ENCODE measurements around the gene KCTD8. TPM values are rescaled to one million over a fixed set of nuclear protein-coding genes. Genes with fewer than 3 reads are reported as not detected.

Gene KCTD8
- total RNA-seq, 1 experiment from 2014 or later = not detected

DNA sequence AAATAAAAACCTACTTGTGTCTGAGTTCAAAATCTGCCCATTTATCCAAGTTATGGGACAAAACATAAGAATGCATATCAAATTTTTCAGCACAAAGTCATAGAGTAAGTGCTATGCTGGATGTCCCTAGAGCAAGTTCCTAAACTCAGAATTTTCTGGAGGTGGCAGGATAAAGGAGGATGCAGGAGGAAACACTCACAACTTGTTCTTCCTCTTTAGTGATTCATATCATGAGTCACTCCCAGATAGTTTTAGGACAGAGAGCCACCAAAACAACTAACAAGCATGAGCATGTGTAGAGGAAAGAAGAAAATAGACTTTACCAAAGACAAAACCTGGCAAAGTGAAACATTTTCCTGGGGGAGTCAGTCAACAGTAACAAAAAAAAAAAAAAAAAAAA, 302.7 kb downstream of the KCTD8 start:
- Histone ChIP-seq H3K4me1 (ENCODE audit: control insufficient read depth in 1 of 2, insufficient read depth in 2 of 2, low read length in 2 of 2) (no peaks in the 10 kb centered on the region), H3K36me3 (ENCODE audit: control insufficient read depth in 1 of 2, insufficient read depth in 2 of 2, low read length in 2 of 2) (no peaks in the 10 kb centered on the region), H2AFZ (ENCODE audit: low read depth, low read length, poor library complexity, severe bottlenecking) (no peak overlapping the region), H3K27me3 (ENCODE audit: insufficient read depth, low read length) (no peaks in the 10 kb centered on the region), H3K4me2 (ENCODE audit: low read length) (no peak overlapping the region), H4K20me1 (ENCODE audit: insufficient read depth) (no peaks in the 10 kb centered on the region), H3K4me3 (replicated peaks in 1 of 2; ENCODE audit: low read depth in 1 of 2, low read length in 2 of 2) (no peak overlapping the region), H3K9ac (ENCODE audit: low read length) (no peak overlapping the region), H3K27ac (ENCODE audit: low read depth, low read length) (no peak overlapping the region), H3K9me2 (ENCODE audit: insufficient read depth) (no peaks in the 10 kb centered on the region), H3K79me2 (ENCODE audit: insufficient read depth, low read length) (no peaks in the 10 kb centered on the region), H3K9me3 (ENCODE audit: control insufficient read depth in 1 of 2, insufficient read depth in 1 of 2, low read depth in 1 of 2, low read length in 2 of 2) (peaks cover 13 to 24% of the 10 kb centered on the region in 2 experiments; a peak in 2 of 4 replicates)
- BruUV-seq (replicated peaks) = no TSS peak
- POLR2A ChIA-PET = no interaction called here
- no peak for ATAC-seq
- RAD21 ChIA-PET (ENCODE audit: low non-redundant PET in 1 of 2, low total read pairs in 2 of 2, uncharacterized antibody in 2 of 2, unreplicated experiment in 2 of 2) = no interaction called here
- DNase-seq (ENCODE audit: low read depth, low spot score) = no peak
- intact Hi-C loops (cut with micrococcal nuclease) = no loop called here
- CTCF ChIA-PET = no interaction called here
- no peak for TF ChIP-seq FOSL1 (IDR thresholded peaks at IDR 0.05; ENCODE audit: low read depth)
- no peak for TF ChIP-seq SIN3A (IDR thresholded peaks at IDR 0.05; ENCODE audit: low read depth)
- no peak for TF ChIP-seq ZFX (IDR thresholded peaks at IDR 0.05)
- TF ChIP-seq MAX (IDR thresholded peaks at IDR 0.05) = no peak
- TF ChIP-seq CBX3 (IDR thresholded peaks at IDR 0.05; ENCODE audit: low read depth) = no peak
- TF ChIP-seq SP1 (IDR thresholded peaks at IDR 0.05; ENCODE audit: low read depth) = no peak

GRCh38 chr4:44132526-44132925, 316.1 kb downstream of the KCTD8 start:
- BruUV-seq (replicated peaks) = no TSS peak
- TF ChIP-seq MAX (IDR thresholded peaks at IDR 0.05) = no peak
- no peak for TF ChIP-seq SIN3A (IDR thresholded peaks at IDR 0.05; ENCODE audit: low read depth)
- TF ChIP-seq EZH2phosphoT487 (IDR thresholded peaks at IDR 0.05; ENCODE audit: borderline replicate concordance) = no peak
- no peak for TF ChIP-seq ZBTB33 (IDR thresholded peaks at IDR 0.05; ENCODE audit: extremely low read depth, insufficient replicate concordance, low read length)
- no peak for TF ChIP-seq SP1 (IDR thresholded peaks at IDR 0.05; ENCODE audit: low read depth)
- Histone ChIP-seq H3K27me3 (ENCODE audit: insufficient read depth, low read length) (no peaks in the 10 kb centered on the region), H3K36me3 (ENCODE audit: control insufficient read depth in 1 of 2, insufficient read depth in 2 of 2, low read length in 2 of 2) (no peaks in the 10 kb centered on the region), H4K20me1 (ENCODE audit: insufficient read depth) (no peaks in the 10 kb centered on the region), H3K4me2 (ENCODE audit: low read length) (no peak overlapping the region), H2AFZ (ENCODE audit: low read depth, low read length, poor library complexity, severe bottlenecking) (no peak overlapping the region), H3K4me3 (replicated peaks in 1 of 2; ENCODE audit: low read depth in 1 of 2, low read length in 2 of 2) (no peak overlapping the region), H3K27ac (ENCODE audit: low read depth, low read length) (no peak overlapping the region), H3K79me2 (ENCODE audit: insufficient read depth, low read length) (no peaks in the 10 kb centered on the region), H3K9me2 (ENCODE audit: insufficient read depth) (no peaks in the 10 kb centered on the region), H3K4me1 (ENCODE audit: control insufficient read depth in 1 of 2, insufficient read depth in 2 of 2, low read length in 2 of 2) (no peaks in the 10 kb centered on the region), H3K9me3 (ENCODE audit: control insufficient read depth in 1 of 2, insufficient read depth in 1 of 2, low read depth in 1 of 2, low read length in 2 of 2) (peaks cover 8 to 10% of the 10 kb centered on the region in 2 experiments; a peak in 2 of 4 replicates), H3K9ac (ENCODE audit: low read length) (no peak overlapping the region)
- intact Hi-C loops (cut with micrococcal nuclease) = no loop called here
- ChIA-PET POLR2A (no interaction called here), CTCF (no interaction called here), RAD21 (ENCODE audit: low non-redundant PET in 1 of 2, low total read pairs in 2 of 2, uncharacterized antibody in 2 of 2, unreplicated experiment in 2 of 2) (no interaction called here)
- ATAC-seq = no peak
- no peak for DNase-seq (ENCODE audit: low read depth, low spot score)

Other genes with a start within 250 kb of the KCTD8 start
- gene YIPF7, start 202.8 kb upstream of the KCTD8 start, total RNA-seq (2021; ENCODE audit: unreplicated experiment) = not detected
- gene GUF1, start 229.6 kb upstream of the KCTD8 start, total RNA-seq (2021; ENCODE audit: unreplicated experiment) = 30.5 TPM

Data from HCT116 (cell line).